Measurements from ENCODE around the gene CERS1.
A peak's percentile ranks its signal among the peaks of the same experiment; 100 is the strongest.

CERS1 gene

GRCh38 chr19:18878858-18879578, 16.9 kb downstream of the CERS1 start:
- no peak for TF ChIP-seq CTCF (conservative IDR thresholded peaks at IDR 0.05; ENCODE audit: control insufficient read depth, insufficient read depth, low read depth, low read length)
- H3K4me3 ChIP-seq (ENCODE audit: control insufficient read depth, low read depth, low read length): no peak overlapping the region
- DNase-seq (ENCODE audit: low read depth): no peak

GRCh38 chr19:18878058-18878797, 17.7 kb downstream of the CERS1 start:
- H3K4me3 ChIP-seq (ENCODE audit: control insufficient read depth, low read depth, low read length): no peak overlapping the region
- TF ChIP-seq CTCF (conservative IDR thresholded peaks at IDR 0.05; ENCODE audit: control insufficient read depth, insufficient read depth, low read depth, low read length): no peak
- no peak for DNase-seq (ENCODE audit: low read depth)

GRCh38 chr19:18876865-18877264, 19.1 kb downstream of the CERS1 start:
- no peak overlapping the region for H3K4me3 ChIP-seq (ENCODE audit: control insufficient read depth, low read depth, low read length)
- TF ChIP-seq CTCF (conservative IDR thresholded peaks at IDR 0.05; ENCODE audit: control insufficient read depth, insufficient read depth, low read depth, low read length): no peak
- no peak for DNase-seq (ENCODE audit: low read depth)

- TF ChIP-seq CTCF (conservative IDR thresholded peaks at IDR 0.05; ENCODE audit: control insufficient read depth, insufficient read depth, low read depth, low read length): no peak
- H3K4me3 ChIP-seq (ENCODE audit: control insufficient read depth, low read depth, low read length): no peak overlapping the region
- DNase-seq (ENCODE audit: low read depth): peak; percentile 23
Measured at GRCh38 chr19:18875726-18876125, 20.2 kb downstream of the CERS1 start.

GRCh38 chr19:18871543-18871942, 24.4 kb downstream of the CERS1 start:
- TF ChIP-seq CTCF (conservative IDR thresholded peaks at IDR 0.05; ENCODE audit: control insufficient read depth, insufficient read depth, low read depth, low read length): no peak

GRCh38 chr19:18870531-18871172, 25.3 kb downstream of the CERS1 start:
- no peak for DNase-seq (ENCODE audit: low read depth)
- no peak overlapping the region for H3K4me3 ChIP-seq (ENCODE audit: control insufficient read depth, low read depth, low read length)
- no peak for TF ChIP-seq CTCF (conservative IDR thresholded peaks at IDR 0.05; ENCODE audit: control insufficient read depth, insufficient read depth, low read depth, low read length)

More at GRCh38 chr19:18871543-18871942, 24.4 kb downstream of the CERS1 start:
- no peak overlapping the region for H3K4me3 ChIP-seq (ENCODE audit: control insufficient read depth, low read depth, low read length)
- DNase-seq (ENCODE audit: low read depth): no peak

Data from fibroblast of mammary gland (primary cell).